ENCODE results near the gene CBARP. TPM values are rescaled to one million over a fixed set of nuclear protein-coding genes. Genes with fewer than 3 reads are reported as not detected.

Gene CBARP
- total and polyA plus RNA-seq, 2 of the 13 experiments (the other 11 are each of a cell fraction or from before 2014, with no cell fraction given): 1.2 to 1.4 TPM

DNA sequence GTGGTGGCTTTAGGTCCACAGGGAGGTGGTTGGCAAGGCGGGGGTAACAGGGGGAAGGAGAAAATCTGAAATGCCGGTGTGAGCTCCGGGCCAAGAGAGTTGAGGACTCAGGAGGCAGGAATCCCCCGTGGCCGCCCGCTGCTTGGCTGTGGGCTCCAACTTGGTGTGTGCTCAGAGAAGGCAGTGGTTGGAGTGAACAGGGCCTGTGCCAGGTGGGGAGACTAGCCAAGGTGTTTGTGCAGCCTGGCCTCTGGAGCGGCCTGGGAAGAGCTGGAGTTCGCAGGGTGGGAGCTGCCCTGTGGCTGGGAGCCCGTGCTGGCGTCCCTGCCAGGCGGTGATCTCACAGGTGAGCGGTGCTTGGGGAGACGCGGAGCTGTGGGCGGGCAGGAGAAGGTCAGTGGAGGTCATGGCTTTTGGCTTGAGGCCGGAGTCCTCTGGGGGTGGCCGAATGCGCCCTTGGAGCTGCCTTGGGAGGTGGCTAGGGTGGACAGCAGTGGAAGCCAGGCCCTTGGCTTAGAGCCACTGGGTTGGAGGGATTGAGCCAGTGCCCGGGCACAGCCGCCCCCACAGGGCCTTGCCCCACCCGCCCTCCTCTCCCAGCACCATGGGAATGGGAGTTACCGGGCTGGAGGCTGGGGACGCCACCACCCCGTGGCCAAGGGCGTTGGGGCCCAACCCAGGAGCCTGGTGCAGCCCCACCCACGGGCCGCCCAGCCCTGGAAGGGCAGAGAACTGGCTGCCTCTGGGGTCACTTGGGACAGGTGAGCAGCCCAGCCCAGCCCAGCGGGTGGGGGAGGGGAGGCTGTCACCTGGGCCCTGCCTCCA is 24.2 kb upstream of the CBARP start (continued):
- TF ChIP-seq KDM4B (CRISPR knock-in tag; IDR thresholded peaks at IDR 0.05): no peak
- 0 out of 2 replicates have a peak, but pooled peaks have one; percentile 57 for TF ChIP-seq ZNF431 (CRISPR knock-in tag; IDR thresholded peaks at IDR 0.05; ENCODE audit: borderline replicate concordance, low read depth)
- TF ChIP-seq ZNF839 (CRISPR knock-in tag; IDR thresholded peaks at IDR 0.05; ENCODE audit: borderline replicate concordance): 0 out of 2 replicates have a peak, but pooled peaks have one; percentile 44
- TF ChIP-seq, protein P1, sequence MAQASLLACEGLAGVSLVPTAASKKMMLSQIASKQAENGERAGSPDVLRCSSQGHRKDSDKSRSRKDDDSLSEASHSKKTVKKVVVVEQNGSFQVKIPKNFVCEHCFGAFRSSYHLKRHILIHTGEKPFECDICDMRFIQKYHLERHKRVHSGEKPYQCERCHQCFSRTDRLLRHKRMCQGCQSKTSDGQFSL (CRISPR knock-in tag; IDR thresholded peaks at IDR 0.05): no peak
- TF ChIP-seq TCF12 (IDR thresholded peaks at IDR 0.05): no peak
- TF ChIP-seq TCF12 (CRISPR knock-in tag; IDR thresholded peaks at IDR 0.05): 0 out of 2 replicates have a peak, but pooled peaks have one; percentile 8
- TF ChIP-seq ZNF180 (CRISPR knock-in tag; IDR thresholded peaks at IDR 0.05; ENCODE audit: borderline replicate concordance, low read depth): no peak
- TF ChIP-seq, protein P2, sequence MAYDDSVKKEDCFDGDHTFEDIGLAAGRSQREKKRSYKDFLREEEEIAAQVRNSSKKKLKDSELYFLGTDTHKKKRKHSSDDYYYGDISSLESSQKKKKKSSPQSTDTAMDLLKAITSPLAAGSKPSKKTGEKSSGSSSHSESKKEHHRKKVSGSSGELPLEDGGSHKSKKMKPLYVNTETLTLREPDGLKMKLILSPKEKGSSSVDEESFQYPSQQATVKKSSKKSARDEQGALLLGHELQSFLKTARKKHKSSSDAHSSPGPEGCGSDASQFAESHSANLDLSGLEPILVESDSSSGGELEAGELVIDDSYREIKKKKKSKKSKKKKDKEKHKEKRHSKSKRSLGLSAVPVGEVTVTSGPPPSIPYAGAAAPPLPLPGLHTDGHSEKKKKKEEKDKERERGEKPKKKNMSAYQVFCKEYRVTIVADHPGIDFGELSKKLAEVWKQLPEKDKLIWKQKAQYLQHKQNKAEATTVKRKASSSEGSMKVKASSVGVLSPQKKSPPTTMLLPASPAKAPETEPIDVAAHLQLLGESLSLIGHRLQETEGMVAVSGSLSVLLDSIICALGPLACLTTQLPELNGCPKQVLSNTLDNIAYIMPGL (CRISPR knock-in tag; IDR thresholded peaks at IDR 0.05; ENCODE audit: borderline replicate concordance in 1 of 2, low read depth in 1 of 2): peak in 1 of 2 experiments; percentile 25; a peak in 2 of 4 replicates
- TF ChIP-seq RBM39 (IDR thresholded peaks at IDR 0.05; ENCODE audit: low read depth, low read length, poor library complexity, severe bottlenecking): peak; percentile 37
- TF ChIP-seq ZNF605 (CRISPR knock-in tag; IDR thresholded peaks at IDR 0.05): no peak
- TF ChIP-seq, protein P3, sequence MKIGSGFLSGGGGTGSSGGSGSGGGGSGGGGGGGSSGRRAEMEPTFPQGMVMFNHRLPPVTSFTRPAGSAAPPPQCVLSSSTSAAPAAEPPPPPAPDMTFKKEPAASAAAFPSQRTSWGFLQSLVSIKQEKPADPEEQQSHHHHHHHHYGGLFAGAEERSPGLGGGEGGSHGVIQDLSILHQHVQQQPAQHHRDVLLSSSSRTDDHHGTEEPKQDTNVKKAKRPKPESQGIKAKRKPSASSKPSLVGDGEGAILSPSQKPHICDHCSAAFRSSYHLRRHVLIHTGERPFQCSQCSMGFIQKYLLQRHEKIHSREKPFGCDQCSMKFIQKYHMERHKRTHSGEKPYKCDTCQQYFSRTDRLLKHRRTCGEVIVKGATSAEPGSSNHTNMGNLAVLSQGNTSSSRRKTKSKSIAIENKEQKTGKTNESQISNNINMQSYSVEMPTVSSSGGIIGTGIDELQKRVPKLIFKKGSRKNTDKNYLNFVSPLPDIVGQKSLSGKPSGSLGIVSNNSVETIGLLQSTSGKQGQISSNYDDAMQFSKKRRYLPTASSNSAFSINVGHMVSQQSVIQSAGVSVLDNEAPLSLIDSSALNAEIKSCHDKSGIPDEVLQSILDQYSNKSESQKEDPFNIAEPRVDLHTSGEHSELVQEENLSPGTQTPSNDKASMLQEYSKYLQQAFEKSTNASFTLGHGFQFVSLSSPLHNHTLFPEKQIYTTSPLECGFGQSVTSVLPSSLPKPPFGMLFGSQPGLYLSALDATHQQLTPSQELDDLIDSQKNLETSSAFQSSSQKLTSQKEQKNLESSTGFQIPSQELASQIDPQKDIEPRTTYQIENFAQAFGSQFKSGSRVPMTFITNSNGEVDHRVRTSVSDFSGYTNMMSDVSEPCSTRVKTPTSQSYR (CRISPR knock-in tag; IDR thresholded peaks at IDR 0.05; ENCODE audit: borderline replicate concordance): peak; percentile 86
- TF ChIP-seq HOXA5 (CRISPR knock-in tag; IDR thresholded peaks at IDR 0.05): no peak
- TF ChIP-seq, protein P4, sequence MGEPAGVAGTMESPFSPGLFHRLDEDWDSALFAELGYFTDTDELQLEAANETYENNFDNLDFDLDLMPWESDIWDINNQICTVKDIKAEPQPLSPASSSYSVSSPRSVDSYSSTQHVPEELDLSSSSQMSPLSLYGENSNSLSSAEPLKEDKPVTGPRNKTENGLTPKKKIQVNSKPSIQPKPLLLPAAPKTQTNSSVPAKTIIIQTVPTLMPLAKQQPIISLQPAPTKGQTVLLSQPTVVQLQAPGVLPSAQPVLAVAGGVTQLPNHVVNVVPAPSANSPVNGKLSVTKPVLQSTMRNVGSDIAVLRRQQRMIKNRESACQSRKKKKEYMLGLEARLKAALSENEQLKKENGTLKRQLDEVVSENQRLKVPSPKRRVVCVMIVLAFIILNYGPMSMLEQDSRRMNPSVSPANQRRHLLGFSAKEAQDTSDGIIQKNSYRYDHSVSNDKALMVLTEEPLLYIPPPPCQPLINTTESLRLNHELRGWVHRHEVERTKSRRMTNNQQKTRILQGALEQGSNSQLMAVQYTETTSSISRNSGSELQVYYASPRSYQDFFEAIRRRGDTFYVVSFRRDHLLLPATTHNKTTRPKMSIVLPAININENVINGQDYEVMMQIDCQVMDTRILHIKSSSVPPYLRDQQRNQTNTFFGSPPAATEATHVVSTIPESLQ (CRISPR knock-in tag; conservative IDR thresholded peaks at IDR 0.05): no peak
- TF ChIP-seq, protein P5, sequence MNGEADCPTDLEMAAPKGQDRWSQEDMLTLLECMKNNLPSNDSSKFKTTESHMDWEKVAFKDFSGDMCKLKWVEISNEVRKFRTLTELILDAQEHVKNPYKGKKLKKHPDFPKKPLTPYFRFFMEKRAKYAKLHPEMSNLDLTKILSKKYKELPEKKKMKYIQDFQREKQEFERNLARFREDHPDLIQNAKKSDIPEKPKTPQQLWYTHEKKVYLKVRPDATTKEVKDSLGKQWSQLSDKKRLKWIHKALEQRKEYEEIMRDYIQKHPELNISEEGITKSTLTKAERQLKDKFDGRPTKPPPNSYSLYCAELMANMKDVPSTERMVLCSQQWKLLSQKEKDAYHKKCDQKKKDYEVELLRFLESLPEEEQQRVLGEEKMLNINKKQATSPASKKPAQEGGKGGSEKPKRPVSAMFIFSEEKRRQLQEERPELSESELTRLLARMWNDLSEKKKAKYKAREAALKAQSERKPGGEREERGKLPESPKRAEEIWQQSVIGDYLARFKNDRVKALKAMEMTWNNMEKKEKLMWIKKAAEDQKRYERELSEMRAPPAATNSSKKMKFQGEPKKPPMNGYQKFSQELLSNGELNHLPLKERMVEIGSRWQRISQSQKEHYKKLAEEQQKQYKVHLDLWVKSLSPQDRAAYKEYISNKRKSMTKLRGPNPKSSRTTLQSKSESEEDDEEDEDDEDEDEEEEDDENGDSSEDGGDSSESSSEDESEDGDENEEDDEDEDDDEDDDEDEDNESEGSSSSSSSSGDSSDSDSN (CRISPR knock-in tag; IDR thresholded peaks at IDR 0.05): peak; percentile 65; the same call in 1 of the 2 replicates
- TF ChIP-seq, protein P6, sequence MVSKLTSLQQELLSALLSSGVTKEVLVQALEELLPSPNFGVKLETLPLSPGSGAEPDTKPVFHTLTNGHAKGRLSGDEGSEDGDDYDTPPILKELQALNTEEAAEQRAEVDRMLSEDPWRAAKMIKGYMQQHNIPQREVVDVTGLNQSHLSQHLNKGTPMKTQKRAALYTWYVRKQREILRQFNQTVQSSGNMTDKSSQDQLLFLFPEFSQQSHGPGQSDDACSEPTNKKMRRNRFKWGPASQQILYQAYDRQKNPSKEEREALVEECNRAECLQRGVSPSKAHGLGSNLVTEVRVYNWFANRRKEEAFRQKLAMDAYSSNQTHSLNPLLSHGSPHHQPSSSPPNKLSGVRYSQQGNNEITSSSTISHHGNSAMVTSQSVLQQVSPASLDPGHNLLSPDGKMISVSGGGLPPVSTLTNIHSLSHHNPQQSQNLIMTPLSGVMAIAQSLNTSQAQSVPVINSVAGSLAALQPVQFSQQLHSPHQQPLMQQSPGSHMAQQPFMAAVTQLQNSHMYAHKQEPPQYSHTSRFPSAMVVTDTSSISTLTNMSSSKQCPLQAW (CRISPR knock-in tag; IDR thresholded peaks at IDR 0.05): 0 out of 2 replicates have a peak, but pooled peaks have one; percentile 29
